B cell (primary cell): ENCODE data around the gene GORASP1.

Experiments
- CTCF ChIP-seq: fragments of 200-600 bp; IDR thresholded peaks from one replicate; pipeline ENCODE4 v1.8.0; 2022; ENCODE audit warnings: antibody characterized with exemption, mild to moderate bottlenecking
- EZH2 ChIP-seq: IDR thresholded peaks from 2 replicates; pipeline ENCODE4 v1.6.1; 2012; ENCODE audit warnings: borderline replicate concordance, low read depth, mild to moderate bottlenecking, moderate library complexity, low read length; ENCODE audit not compliant: insufficient read depth, poor library complexity, severe bottlenecking

GRCh38 chr3:39133822-39134221 lies 26.4 kb upstream of the GORASP1 start:
- TF ChIP-seq CTCF (no peak), EZH2 (no peak)
